GM13976 (cell line): ENCODE results near the gene CTNNA2.

ENCODE experiments used
- DNase-seq: peaks from one replicate; pipeline ENCODE4 v3.0.0; 2012; ENCODE audit warnings: low spot score
- CTCF ChIP-seq: IDR thresholded peaks from 2 replicates; pipeline ENCODE4 v1.5.1; 2012; ENCODE audit warnings: borderline replicate concordance, mild to moderate bottlenecking; ENCODE audit not compliant: insufficient read depth; ENCODE audit errors: extremely low read depth, missing control alignments, control extremely low read depth
- in situ Hi-C: fragments of 300-500 bp; cut with MboI; formaldehyde crosslinking; loops from one replicate; pipeline ENCODE4 v1.12.0; 2022; ENCODE audit warnings: low sequenced_read_pairs, mixed read lengths, inconsistent platforms; ENCODE audit not compliant: unreplicated experiment

CTNNA2 gene

GRCh38 chr2:80651435-80651834, 1138.6 kb downstream of the CTNNA2 start:
- no peak for TF ChIP-seq CTCF
- DNase-seq, result no peak
- in situ Hi-C loops, result no loop called here

GRCh38 chr2:80655265-80655664, 1142.4 kb downstream of the CTNNA2 start:
- TF ChIP-seq CTCF, result no peak
- in situ Hi-C loops, result no loop called here
- DNase-seq, result no peak

GRCh38 chr2:80670763-80671162, 1157.9 kb downstream of the CTNNA2 start:
- DNase-seq, result no peak

GRCh38 chr2:80687524-80687923, 1174.7 kb downstream of the CTNNA2 start:
- in situ Hi-C loops, result no loop called here
- no peak for TF ChIP-seq CTCF
- no peak for DNase-seq

More at GRCh38 chr2:80670763-80671162, 1157.9 kb downstream of the CTNNA2 start:
- in situ Hi-C loops, result no loop called here
- no peak for TF ChIP-seq CTCF

DNA sequence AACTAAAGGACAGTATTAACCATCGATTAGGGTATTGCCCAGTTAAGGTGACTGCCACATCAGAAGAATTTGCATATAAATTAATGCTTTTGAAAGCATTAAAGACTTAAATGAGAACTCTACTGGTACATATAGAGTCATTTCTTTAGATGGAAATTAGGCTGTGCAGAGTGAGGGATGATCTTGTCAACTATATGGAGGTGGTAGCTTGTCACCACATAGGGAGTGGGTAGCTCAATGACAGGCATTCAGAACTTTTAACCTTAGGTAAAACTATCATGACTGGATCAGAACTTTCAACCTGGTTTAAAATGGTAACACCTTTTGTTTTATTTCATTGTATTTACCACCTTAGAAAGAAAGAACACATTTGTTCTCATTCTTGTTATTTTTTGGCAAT, 1176.3 kb downstream of the CTNNA2 start:
- in situ Hi-C loops, result no loop called here
- DNase-seq, result no peak
- no peak for TF ChIP-seq CTCF
